ENCODE measurements around the gene LBH.

Gene LBH

GRCh38 chr2:30217644-30218337 is 13.5 kb upstream of the LBH start:
- DNase-seq, result no peak

DNA sequence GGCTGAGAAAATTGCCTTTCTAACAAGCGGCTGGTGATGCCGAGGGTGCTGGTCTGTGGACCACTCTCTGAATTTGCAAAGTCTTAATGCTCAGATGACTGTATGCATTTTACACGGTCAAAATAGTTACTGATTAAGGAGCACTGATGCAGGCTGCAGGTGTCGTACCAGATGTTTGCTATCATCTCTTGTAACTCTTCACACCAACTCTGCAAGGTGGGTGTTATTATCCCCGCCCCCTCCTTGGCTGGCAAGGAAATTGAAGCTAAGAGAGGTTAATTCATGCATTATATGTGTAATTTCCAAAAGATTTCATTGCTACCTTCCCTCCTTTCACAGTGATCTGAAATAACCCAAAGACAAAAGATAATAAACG is 13.0 kb upstream of the LBH start:
- DNase-seq, result no peak

- DNase-seq, result no peak
Measured at GRCh38 chr2:30218814-30219213, 12.5 kb upstream of the LBH start.

GRCh38 chr2:30219886-30220875 is 11.2 kb upstream of the LBH start:
- no peak for DNase-seq

DNA sequence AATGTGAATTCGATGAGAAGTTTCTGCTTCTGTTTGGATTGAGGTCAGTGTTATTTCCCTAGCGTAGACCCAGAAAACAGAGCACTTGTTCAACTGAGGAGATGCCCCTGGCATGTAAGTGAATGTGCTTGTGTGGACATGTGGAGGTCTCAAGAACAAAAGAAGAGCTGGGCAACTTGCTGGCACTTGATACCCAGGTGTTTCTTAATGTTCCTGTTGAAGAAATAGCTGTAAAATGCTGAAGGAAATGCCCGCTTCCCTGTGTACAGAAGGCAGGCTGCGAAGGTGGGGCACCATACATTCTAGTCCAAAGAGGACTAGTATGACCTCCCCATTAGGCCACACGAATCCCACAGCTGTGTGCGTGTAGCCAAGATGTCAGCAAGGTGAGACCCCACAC is 9.8 kb upstream of the LBH start:
- no peak for DNase-seq

GRCh38 chr2:30222031-30222430 is 9.3 kb upstream of the LBH start:
- DNase-seq, result no peak

DNA sequence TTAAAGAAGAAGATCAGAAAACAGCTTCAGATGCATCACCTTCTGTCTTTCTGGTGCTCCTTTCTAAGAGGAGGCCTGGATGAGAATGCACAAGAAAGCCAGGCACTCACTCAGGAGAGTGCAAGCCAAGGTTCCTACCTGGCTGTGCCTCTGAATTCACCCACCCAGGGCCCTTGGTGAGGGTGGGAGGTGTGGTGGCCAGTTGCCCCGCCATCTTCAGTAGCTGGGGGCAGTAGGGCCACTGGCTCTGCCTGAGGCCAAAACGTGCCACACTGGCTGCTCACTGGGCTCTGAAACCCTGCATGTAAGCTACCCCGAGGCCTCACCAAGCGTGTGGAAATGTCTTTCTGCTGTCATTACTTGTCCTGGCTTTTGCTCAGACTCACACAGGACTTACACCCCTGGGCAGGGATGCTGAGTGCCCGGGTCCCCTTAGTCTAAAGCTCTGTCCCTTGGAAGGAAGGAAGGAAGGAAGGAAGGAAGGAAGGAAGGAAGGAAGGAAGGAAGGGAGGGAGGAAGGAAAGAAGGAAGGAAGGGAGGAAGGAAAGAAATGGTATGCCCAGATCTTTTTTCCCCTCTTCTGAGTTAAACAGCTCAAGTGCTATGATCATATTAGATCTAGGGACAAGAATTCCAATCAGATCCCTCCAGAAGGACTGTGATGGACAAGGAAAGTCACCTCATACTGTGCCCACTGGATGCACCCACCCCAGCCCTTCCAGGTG is 8.5 kb upstream of the LBH start:
- DNase-seq, result no peak

DNA sequence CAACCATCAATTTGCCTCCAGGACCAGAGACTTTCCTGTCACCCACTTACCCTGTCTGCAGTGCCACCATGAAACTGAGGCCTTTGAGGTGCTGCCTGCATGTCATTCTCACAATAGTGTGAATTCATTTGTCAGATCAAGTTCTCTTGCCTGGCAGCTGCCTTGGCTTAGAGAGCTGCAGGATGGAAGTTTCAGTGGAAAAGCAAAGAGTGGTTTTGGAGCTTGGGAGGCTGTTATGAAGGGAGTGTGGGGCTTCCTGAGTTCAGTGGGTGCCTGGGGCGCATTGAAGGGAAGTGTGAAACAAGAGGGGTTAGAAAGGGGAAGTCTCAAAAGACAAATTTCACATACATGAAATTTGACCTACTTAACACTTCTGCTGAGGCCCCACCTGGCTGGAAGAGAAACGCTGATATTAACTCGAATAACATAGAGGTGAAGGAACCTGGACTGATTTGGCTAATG is 7.9 kb upstream of the LBH start:
- no peak for DNase-seq

GRCh38 chr2:30224151-30224550 is 7.2 kb upstream of the LBH start:
- DNase-seq, result no peak

GRCh38 chr2:30225131-30225762 is 6.1 kb upstream of the LBH start:
- no peak for DNase-seq

GRCh38 chr2:30226144-30227032 is 4.9 kb upstream of the LBH start:
- DNase-seq, result no peak

GRCh38 chr2:30229596-30229995 is 1.7 kb upstream of the LBH start:
- no peak for DNase-seq

- DNase-seq, result no peak
Measured at GRCh38 chr2:30230497-30231211, 680 bp upstream of the LBH start.

DNA sequence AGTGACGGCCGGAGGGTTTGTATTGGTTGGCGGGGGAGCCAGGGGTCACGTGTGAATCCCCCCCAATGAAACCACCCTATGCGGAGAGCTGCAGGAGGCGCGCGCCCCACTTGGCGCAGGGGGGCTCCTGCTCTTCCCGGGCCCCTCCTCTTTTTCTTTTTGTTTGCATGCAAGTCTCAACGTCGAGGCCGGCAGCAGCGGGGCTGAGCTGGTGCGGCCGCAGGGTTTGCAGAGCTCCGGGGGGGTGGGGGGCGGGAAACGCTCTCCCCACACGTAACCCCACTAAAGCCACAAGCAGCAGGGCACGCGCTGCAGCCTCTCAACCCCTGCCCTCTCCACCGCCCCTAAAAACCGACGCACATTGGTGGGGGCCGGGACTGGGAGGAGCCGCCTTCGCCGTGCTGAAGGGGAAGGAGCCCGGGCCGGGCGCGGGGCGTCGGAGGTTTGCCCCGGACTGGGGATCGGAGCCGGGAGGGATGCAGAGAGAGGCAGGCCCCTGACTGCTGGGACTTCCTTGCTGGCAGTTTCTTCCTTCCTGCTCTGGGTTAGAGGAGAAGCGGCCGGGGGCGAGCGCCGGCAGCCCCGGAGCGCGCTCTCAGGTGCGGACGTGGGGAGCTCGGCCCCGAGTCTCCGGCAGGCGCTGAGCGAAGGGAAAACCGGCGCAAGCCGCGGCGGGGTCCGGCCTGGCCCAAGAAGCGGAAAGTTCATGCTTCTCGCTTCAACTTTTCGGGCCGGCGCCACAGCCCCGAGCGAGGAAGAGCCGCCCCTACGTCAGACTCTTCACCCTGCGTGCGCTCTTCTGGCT is 864 bp downstream of the LBH start:
- no peak for DNase-seq

- DNase-seq, result no peak
Measured at GRCh38 chr2:30232801-30233130, 1.4 kb downstream of the LBH start.

GRCh38 chr2:30233271-30234009 is 2.1 kb downstream of the LBH start:
- no peak for DNase-seq

GRCh38 chr2:30234180-30234971 is 3.0 kb downstream of the LBH start:
- DNase-seq, result no peak

GRCh38 chr2:30235008-30235655 is 3.8 kb downstream of the LBH start:
- DNase-seq, result no peak
